HCT116 (cell line): ENCODE results near the gene TNFSF13. TPM values are rescaled to one million over a fixed set of nuclear protein-coding genes. Genes with fewer than 3 reads are reported as not detected.

Experiments
- ATAC-seq: fragments of 200-7000 bp; cut with Tn5 transposase; 2 replicates; pipeline ENCODE4 v1.9.1; 2020; ENCODE audit warnings: mild to moderate bottlenecking, moderate library complexity
- BruUV-seq: library from RNA; stranded (reverse); fragments of 400-500 nt; replicated peaks from 2 replicates; lab custom pipeline; 2021; lab: Mats Ljungman, UMichigan
- CTCF ChIA-PET: fragments of 300-600 bp; sonication (Branson Sonifier 250); formaldehyde crosslinking; loops from one replicate; lab custom pipeline; 2021; ENCODE audit warnings: antibody characterized with exemption; lab: Charles Lee
- POLR2A ChIA-PET: fragments of 300-600, 350-600 bp; sonication (Branson Sonifier 250); formaldehyde crosslinking; loops from one replicate; lab custom pipeline; 2021; ENCODE audit warnings: antibody characterized with exemption; lab: Charles Lee
- RAD21 ChIA-PET, 2 experiments: fragments of 300-600 bp; sonication (Branson Sonifier 250); formaldehyde crosslinking; loops; one replicate each; lab custom pipeline; 2023; ENCODE audit warnings: low total read pairs in 2 of 2; ENCODE audit not compliant: uncharacterized antibody in 2 of 2, unreplicated experiment in 2 of 2, low non-redundant PET in 1 of 2; lab: Charles Lee
- DNase-seq: peaks from one replicate; pipeline ENCODE4 v3.0.0-alpha.2; 2010; ENCODE audit warnings: low read depth, low spot score
- H2AFZ ChIP-seq: fragments of 200-600 bp; shearing (Covaris generic), sonication (generic); 2 replicates; pipeline ENCODE4 v1.6.1; 2017; ENCODE audit warnings: low read depth, mixed run types, mixed read lengths, antibody characterized with exemption, low read length; ENCODE audit not compliant: poor library complexity, severe bottlenecking
- H3K27ac ChIP-seq: 2 replicates; pipeline ENCODE4 v1.5.1; 2012; ENCODE audit warnings: low read depth, low read length
- H3K27me3 ChIP-seq: fragments of 200-600 bp; sonication (generic); 2 replicates; pipeline ENCODE4 v1.6.1; 2016; ENCODE audit warnings: mixed run types, low read length, mixed read lengths; ENCODE audit not compliant: insufficient read depth
- H3K36me3 ChIP-seq, 2 experiments: fragments of 200-500 bp in 1 of 2; fragments of 200-600 bp in 1 of 2; sonication (Bioruptor generic) in 1 of 2; sonication (generic) in 1 of 2; 2 replicates each; pipeline versions ENCODE4 v1.5.1 to v1.6.1; 2014 to 2016; ENCODE audit warnings: low read length in 2 of 2, inconsistent platforms in 1 of 2, mixed read lengths in 1 of 2, mixed run types in 1 of 2; ENCODE audit not compliant: insufficient read depth in 2 of 2, control insufficient read depth in 1 of 2
- H3K4me1 ChIP-seq, 2 experiments: fragments of 200-600 bp in 1 of 2; sonication (generic) in 1 of 2; 2 replicates each; pipeline versions ENCODE4 v1.5.1 to v1.6.1; 2012 to 2017; ENCODE audit warnings: low read length in 2 of 2, inconsistent platforms in 1 of 2, mild to moderate bottlenecking in 1 of 2, mixed read lengths in 1 of 2, mixed run types in 1 of 2, moderate library complexity in 1 of 2; ENCODE audit not compliant: insufficient read depth in 2 of 2, control insufficient read depth in 1 of 2
- H3K4me2 ChIP-seq: fragments of 200-600 bp; sonication (generic); 2 replicates; pipeline ENCODE4 v1.6.1; 2017; ENCODE audit warnings: mixed run types, low read length, mixed read lengths
- H3K4me3 ChIP-seq, 2 experiments: fragments of 200-600 bp in 1 of 2; sonication (generic) in 1 of 2; replicated peaks in 1 of 2; 2 replicates each; pipeline ENCODE4 v1.5.1; 2011 to 2016; ENCODE audit warnings: low read length in 2 of 2, control low read depth in 1 of 2, low read depth in 1 of 2, mild to moderate bottlenecking in 1 of 2, mixed read lengths in 1 of 2, mixed run types in 1 of 2
- H3K79me2 ChIP-seq: fragments of 200-600 bp; sonication (generic); 2 replicates; pipeline ENCODE4 v1.6.1; 2017; ENCODE audit warnings: mild to moderate bottlenecking, mixed run types, low read length, moderate library complexity, mixed read lengths; ENCODE audit not compliant: insufficient read depth
- H3K9ac ChIP-seq: fragments of 200-600 bp; sonication (generic); 2 replicates; pipeline ENCODE4 v1.6.1; 2016; ENCODE audit warnings: low read length, mixed read lengths
- H3K9me2 ChIP-seq: fragments of 200-600 bp; sonication (generic), shearing (Covaris generic); 2 replicates; pipeline ENCODE4 v1.6.1; 2017; ENCODE audit warnings: mixed run types, mild to moderate bottlenecking, moderate library complexity; ENCODE audit not compliant: insufficient read depth
- H3K9me3 ChIP-seq, 2 experiments: fragments of 200-500 bp in 1 of 2; fragments of 200-600 bp in 1 of 2; sonication (Bioruptor generic) in 1 of 2; sonication (generic) in 1 of 2; 2 replicates each; pipeline ENCODE4 v1.6.1; 2014 to 2017; ENCODE audit warnings: low read length in 2 of 2, mixed read lengths in 2 of 2, inconsistent platforms in 1 of 2, low read depth in 1 of 2, mild to moderate bottlenecking in 1 of 2, mixed run types in 1 of 2, moderate library complexity in 1 of 2; ENCODE audit not compliant: control insufficient read depth in 1 of 2, insufficient read depth in 1 of 2
- H4K20me1 ChIP-seq: fragments of 200-600 bp; sonication (generic), shearing (Covaris generic); 2 replicates; pipeline ENCODE4 v1.6.1; 2017; ENCODE audit warnings: mixed run types, mild to moderate bottlenecking, moderate library complexity; ENCODE audit not compliant: insufficient read depth
- CTCF ChIP-seq, 3 experiments: fragments of 200-600 bp in 1 of 3; sonication (generic) in 1 of 3; IDR thresholded peaks in 2 of 3; conservative IDR thresholded peaks in 1 of 3; 2 replicates each; pipeline ENCODE4 v1.5.1; 2012 to 2017; ENCODE audit warnings: low read depth in 2 of 3, low read length in 2 of 3, antibody characterized with exemption in 1 of 3, borderline replicate concordance in 1 of 3, control low read depth in 1 of 3, mild to moderate bottlenecking in 1 of 3, mixed read lengths in 1 of 3, mixed run types in 1 of 3, moderate library complexity in 1 of 3; ENCODE audit not compliant: insufficient read depth in 1 of 3
- FOSL1 ChIP-seq: IDR thresholded peaks from 2 replicates; pipeline ENCODE4 v1.6.1; 2012; ENCODE audit warnings: low read depth
- intact Hi-C: fragments of 100-400 bp; cut with micrococcal nuclease; formaldehyde crosslinking; loops from 2 replicates; pipeline ENCODE4 v1.10.0; 2022
- total RNA-seq: library from RNA; stranded (reverse); gene quantifications from one replicate; pipeline ENCODE4 v1.2.1, GENCODE V29; 2021; ENCODE audit not compliant: unreplicated experiment

TNFSF13 gene
- total RNA-seq, 1 experiment from 2014 or later: 0.71 TPM

DNA sequence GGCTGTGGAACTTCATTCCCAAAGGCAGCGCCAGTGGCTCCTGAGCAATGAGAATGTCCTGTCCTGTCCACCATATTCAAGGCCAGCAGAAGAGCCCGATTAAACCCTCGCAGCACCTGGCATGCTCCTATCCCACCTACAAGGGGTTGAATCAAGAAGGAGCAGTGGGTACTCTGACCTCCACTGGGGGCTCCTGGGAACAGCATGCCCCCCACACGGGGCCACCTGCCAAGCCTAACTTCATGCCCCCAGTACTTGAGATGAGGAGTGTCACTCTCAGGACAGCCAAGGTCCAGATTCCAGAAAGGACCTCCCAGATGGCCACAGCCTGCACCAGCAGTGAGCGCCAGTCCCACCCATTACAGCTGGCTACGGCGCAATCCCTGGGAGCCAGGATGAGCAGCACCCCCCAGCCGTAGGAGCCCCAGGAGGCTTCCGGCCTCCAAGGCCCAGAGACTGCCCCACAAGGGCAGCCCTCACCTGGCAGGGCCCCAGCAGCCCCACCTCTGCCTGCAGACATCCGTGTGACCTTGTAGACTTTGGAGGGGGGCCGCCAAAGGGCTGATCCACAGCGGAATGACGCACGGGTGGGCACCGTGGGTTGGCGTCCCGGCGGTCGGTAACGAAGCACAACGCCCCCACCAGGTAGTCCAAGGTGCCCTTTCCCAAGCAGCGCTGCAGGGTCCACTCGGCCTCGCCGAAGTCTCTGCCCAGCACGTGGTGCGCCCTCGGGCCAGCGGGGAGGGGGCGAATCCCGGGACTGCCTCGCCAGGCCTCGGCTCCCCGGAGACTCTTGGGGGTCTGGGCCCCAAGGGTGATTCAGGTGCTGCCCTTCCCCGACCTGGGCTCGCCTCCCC is 24.1 kb downstream of the TNFSF13 start:
- intact Hi-C loops: loop anchor here (5.0 kb wide), 1 partner anchor 255 kb away; no protein-coding TSS in a partner anchor
- no peaks in the 10 kb centered on the region for H3K27me3 ChIP-seq
- POLR2A ChIA-PET: interaction anchor here (1.1 to 3.4 kb wide), 5 partner anchors 22 to 362 kb away, joined by 3 to 37 read pairs (median 7); partner anchors contain the start of genes ACADVL, DLG4, FXR2 and TMEM256
- H4K20me1 ChIP-seq: peaks cover 4% of the 10 kb centered on the region; the same call in 1 of the 2 replicates
- H3K9me3 ChIP-seq: no peaks in the 10 kb centered on the region
- DNase-seq (no peak), ATAC-seq (no peak)
- peaks cover 14 to 62% of the 10 kb centered on the region in 2 experiments for H3K4me1 ChIP-seq
- H3K4me3 ChIP-seq: peak overlapping the region; percentile 60 to 97
- BruUV-seq: no TSS peak
- CTCF ChIA-PET: interaction anchor here (1.1 to 4.9 kb wide), 2 partner anchors 9 to 105 kb away, joined by 3 to 39 read pairs; partner anchors contain the start of genes TP53 and WRAP53
- peaks cover 6 to 24% of the 10 kb centered on the region in 2 experiments for H3K36me3 ChIP-seq
- peak overlapping the region; percentile 98 for H3K9ac ChIP-seq
- peak overlapping the region; percentile 96 for H3K4me2 ChIP-seq
- RAD21 ChIA-PET: interaction anchor here in 1 of 2 experiments (0.8 kb wide), 1 partner anchor 105 kb away, joined by 3 read pairs; the partner anchor contains the start of gene TP53
- peak overlapping the region; percentile 90 for H3K27ac ChIP-seq
- H3K79me2 ChIP-seq: peaks cover 60% of the 10 kb centered on the region
- no peaks in the 10 kb centered on the region for H3K9me2 ChIP-seq
- no peak overlapping the region for H2AFZ ChIP-seq
- TF ChIP-seq FOSL1: no peak
- TF ChIP-seq CTCF (IDR thresholded peaks at IDR 0.05 in 2 of 3, conservative IDR thresholded peaks at IDR 0.05 in 1 of 3; ENCODE audit: borderline replicate concordance in 1 of 3, insufficient read depth in 1 of 3, low read depth in 2 of 3, low read length in 2 of 3): 0 out of 6 replicates have a peak, but pooled peaks of 1 of the 3 experiments have one; percentile 5
